ENCODE data around the gene MMP25. TPM values are rescaled to one million over a fixed set of nuclear protein-coding genes. Genes with fewer than 3 reads are reported as not detected.

The MMP25 gene
- total and polyA plus RNA-seq, 10 of the 15 experiments (the other 5 are each of a cell fraction or from before 2014, with no cell fraction given), result 0.03 to 0.36 (median 0.13) TPM; not detected in 1

DNA sequence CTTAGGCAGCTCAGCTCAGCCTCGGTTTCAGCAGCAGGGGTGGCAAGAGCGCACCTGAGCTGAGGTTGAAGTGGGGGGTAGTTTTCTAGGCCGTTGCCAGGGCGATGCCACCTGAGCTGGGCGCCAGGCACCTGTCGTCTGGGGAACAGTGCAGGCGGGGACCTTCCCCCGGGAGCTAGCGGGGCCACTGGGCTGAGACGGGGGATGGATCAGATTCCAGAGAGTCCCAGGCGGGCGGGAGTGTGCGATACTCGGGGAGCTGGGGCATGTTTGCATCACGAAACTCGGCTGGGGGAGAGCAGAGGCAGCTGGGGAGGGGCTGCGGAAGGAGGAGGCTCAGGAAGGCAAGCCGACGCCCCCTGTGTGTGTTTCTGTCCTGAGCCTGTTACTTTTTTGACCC is 34.1 kb upstream of the MMP25 start:
- no peak for ATAC-seq
- CTCF ChIA-PET, result no interaction called here
- Histone ChIP-seq H3K9me3 (replicated peaks; ENCODE audit: control insufficient read depth, insufficient read depth, low read length) (no peaks in the 10 kb centered on the region), H3K79me2 (ENCODE audit: control insufficient read depth, insufficient read depth, low read length) (no peaks in the 10 kb centered on the region), H3K9ac (ENCODE audit: control insufficient read depth, insufficient read depth, low read length) (no peak overlapping the region), H4K20me1 (ENCODE audit: control insufficient read depth, insufficient read depth) (no peaks in the 10 kb centered on the region), H3K36me3 (ENCODE audit: control insufficient read depth in 2 of 2, insufficient read depth in 2 of 2, low read length in 1 of 2) (no peaks in the 10 kb centered on the region), H3K27me3 (replicated peaks in 1 of 2; ENCODE audit: control insufficient read depth in 2 of 2, insufficient read depth in 2 of 2, low read length in 1 of 2) (peaks cover 0 to 17% of the 10 kb centered on the region in 2 experiments), H3K4me2 (ENCODE audit: control insufficient read depth, insufficient read depth) (no peak overlapping the region), H3K4me3 (no peak overlapping the region), H3K4me1 (ENCODE audit: control insufficient read depth, insufficient read depth, low read length) (peaks cover 12% of the 10 kb centered on the region), H2AFZ (ENCODE audit: control insufficient read depth, low read depth, low read length) (no peak overlapping the region), H3K27ac (ENCODE audit: control insufficient read depth, insufficient read depth) (no peak overlapping the region)
- no peak for DNase-seq (ENCODE audit: low read depth, low spot score)
- WGBS (ENCODE audit: insufficient coverage, insufficient replicate concordance, low lambda C conversion rate, missing lambda C conversion rate), result 23% methylated on average over 14 of the region's 19 CpGs
- intact Hi-C loops (cut with micrococcal nuclease; ENCODE audit: unreplicated experiment) (no loop called here), in situ Hi-C loops (cut with MboI) (no loop called here)
- RAD21 ChIA-PET (ENCODE audit: unreplicated experiment), result no interaction called here
- POLR2A ChIA-PET, result no interaction called here
- no peak for FAIRE-seq
- no peak for TF ChIP-seq STAT3 (IDR thresholded peaks at IDR 0.05; ENCODE audit: low read depth, low read length)
- no peak for TF ChIP-seq PML (IDR thresholded peaks at IDR 0.05; ENCODE audit: low read length)
- no peak for TF ChIP-seq TCF3 (IDR thresholded peaks at IDR 0.05; ENCODE audit: borderline replicate concordance, insufficient read depth, low read depth, low read length)
- SMC1A ChIA-PET (ENCODE audit: uncharacterized antibody, unreplicated experiment), result no interaction called here
- BruUV-seq (replicated peaks), result no TSS peak

GRCh38 chr16:3012828-3013420 is 33.4 kb upstream of the MMP25 start, which contains the start of gene CLDN9:
Gene CLDN9 (plus strand): TSS chr16:3012923. CDS start chr16:3013363, 440 bp downstream.
- Histone ChIP-seq H4K20me1 (ENCODE audit: control insufficient read depth, insufficient read depth) (no peaks in the 10 kb centered on the region), H3K27me3 (replicated peaks in 1 of 2; ENCODE audit: control insufficient read depth in 2 of 2, insufficient read depth in 2 of 2, low read length in 1 of 2) (peaks cover 0 to 14% of the 10 kb centered on the region in 2 experiments), H3K27ac (ENCODE audit: control insufficient read depth, insufficient read depth) (no peak within 1 kb of the TSS), H3K9me3 (replicated peaks; ENCODE audit: control insufficient read depth, insufficient read depth, low read length) (no peaks in the 10 kb centered on the region), H3K79me2 (ENCODE audit: control insufficient read depth, insufficient read depth, low read length) (no peaks in the 10 kb centered on the region), H3K4me1 (ENCODE audit: control insufficient read depth, insufficient read depth, low read length) (peaks cover 6% of the 10 kb centered on the region), H3K4me3 (no peak within 1 kb of the TSS), H3K9ac (ENCODE audit: control insufficient read depth, insufficient read depth, low read length) (no peak within 1 kb of the TSS), H3K36me3 (ENCODE audit: control insufficient read depth in 2 of 2, insufficient read depth in 2 of 2, low read length in 1 of 2) (no peaks in the 10 kb centered on the region), H2AFZ (ENCODE audit: control insufficient read depth, low read depth, low read length) (no peak within 1 kb of the TSS), H3K4me2 (ENCODE audit: control insufficient read depth, insufficient read depth) (no peak within 1 kb of the TSS)
- 39% methylated on average over 26 of the region's 27 CpGs for WGBS (ENCODE audit: insufficient coverage, insufficient replicate concordance, low lambda C conversion rate, missing lambda C conversion rate)
- intact Hi-C loops (cut with micrococcal nuclease; ENCODE audit: unreplicated experiment) (no loop called here), in situ Hi-C loops (cut with MboI) (no loop called here)
- FAIRE-seq, result no peak
- no TSS peak for BruUV-seq (replicated peaks)
- ChIA-PET RAD21 (ENCODE audit: unreplicated experiment) (no interaction called here), POLR2A (no interaction called here), SMC1A (ENCODE audit: uncharacterized antibody, unreplicated experiment) (no interaction called here), CTCF (interaction anchor here (0.9 kb wide), 1 partner anchor 16 kb away, joined by 3 read pairs; no protein-coding TSS in a partner anchor)
- no peak for DNase-seq (ENCODE audit: low read depth, low spot score)
- TF ChIP-seq NFXL1 (IDR thresholded peaks at IDR 0.05; ENCODE audit: borderline replicate concordance), result no peak
- TF ChIP-seq, protein P1, sequence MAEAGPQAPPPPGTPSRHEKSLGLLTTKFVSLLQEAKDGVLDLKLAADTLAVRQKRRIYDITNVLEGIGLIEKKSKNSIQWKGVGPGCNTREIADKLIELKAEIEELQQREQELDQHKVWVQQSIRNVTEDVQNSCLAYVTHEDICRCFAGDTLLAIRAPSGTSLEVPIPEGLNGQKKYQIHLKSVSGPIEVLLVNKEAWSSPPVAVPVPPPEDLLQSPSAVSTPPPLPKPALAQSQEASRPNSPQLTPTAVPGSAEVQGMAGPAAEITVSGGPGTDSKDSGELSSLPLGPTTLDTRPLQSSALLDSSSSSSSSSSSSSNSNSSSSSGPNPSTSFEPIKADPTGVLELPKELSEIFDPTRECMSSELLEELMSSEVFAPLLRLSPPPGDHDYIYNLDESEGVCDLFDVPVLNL (IDR thresholded peaks at IDR 0.05; ENCODE audit: low read depth, low read length), result no peak
- no peak for TF ChIP-seq YY1 (IDR thresholded peaks at IDR 0.05; ENCODE audit: low read depth, low read length)
- TF ChIP-seq SMAD1 (IDR thresholded peaks at IDR 0.05; ENCODE audit: low read depth, partially characterized antibody), result no peak
- no peak for TF ChIP-seq GATAD2B (conservative IDR thresholded peaks at IDR 0.05; ENCODE audit: low read depth)
- TF ChIP-seq KAT2A (conservative IDR thresholded peaks at IDR 0.05; ENCODE audit: control insufficient read depth, low read depth, low read length), result no peak
- no peak for TF ChIP-seq POLR2A (IDR thresholded peaks at IDR 0.05; ENCODE audit: low read depth, low read length)
- no peak for TF ChIP-seq ASH2L (IDR thresholded peaks at IDR 0.05; ENCODE audit: borderline replicate concordance, low read depth)
- TF ChIP-seq MEF2A (IDR thresholded peaks at IDR 0.05; ENCODE audit: insufficient read depth, low read depth, low read length), result no peak
- TF ChIP-seq ZZZ3 (IDR thresholded peaks at IDR 0.05; ENCODE audit: control insufficient read depth, insufficient read length, low read depth), result no peak
- peak; percentile 63 for ATAC-seq
